GM21786 (cell line): Measurements from ENCODE around the gene TCN1.
A peak's percentile ranks its signal among the peaks of the same experiment; 100 is the strongest.
"Not testable (repeated sequence)": the region's sequence is repeated elsewhere in the genome, so short reads cannot be mapped to it uniquely, and the experiment has no call there.

Experiments used
- ATAC-seq: cut with Tn5 transposase; IDR thresholded peaks from one replicate; pipeline ENCODE4 v1.9.1; 2021; ENCODE audit not compliant: unreplicated experiment

Gene TCN1

DNA sequence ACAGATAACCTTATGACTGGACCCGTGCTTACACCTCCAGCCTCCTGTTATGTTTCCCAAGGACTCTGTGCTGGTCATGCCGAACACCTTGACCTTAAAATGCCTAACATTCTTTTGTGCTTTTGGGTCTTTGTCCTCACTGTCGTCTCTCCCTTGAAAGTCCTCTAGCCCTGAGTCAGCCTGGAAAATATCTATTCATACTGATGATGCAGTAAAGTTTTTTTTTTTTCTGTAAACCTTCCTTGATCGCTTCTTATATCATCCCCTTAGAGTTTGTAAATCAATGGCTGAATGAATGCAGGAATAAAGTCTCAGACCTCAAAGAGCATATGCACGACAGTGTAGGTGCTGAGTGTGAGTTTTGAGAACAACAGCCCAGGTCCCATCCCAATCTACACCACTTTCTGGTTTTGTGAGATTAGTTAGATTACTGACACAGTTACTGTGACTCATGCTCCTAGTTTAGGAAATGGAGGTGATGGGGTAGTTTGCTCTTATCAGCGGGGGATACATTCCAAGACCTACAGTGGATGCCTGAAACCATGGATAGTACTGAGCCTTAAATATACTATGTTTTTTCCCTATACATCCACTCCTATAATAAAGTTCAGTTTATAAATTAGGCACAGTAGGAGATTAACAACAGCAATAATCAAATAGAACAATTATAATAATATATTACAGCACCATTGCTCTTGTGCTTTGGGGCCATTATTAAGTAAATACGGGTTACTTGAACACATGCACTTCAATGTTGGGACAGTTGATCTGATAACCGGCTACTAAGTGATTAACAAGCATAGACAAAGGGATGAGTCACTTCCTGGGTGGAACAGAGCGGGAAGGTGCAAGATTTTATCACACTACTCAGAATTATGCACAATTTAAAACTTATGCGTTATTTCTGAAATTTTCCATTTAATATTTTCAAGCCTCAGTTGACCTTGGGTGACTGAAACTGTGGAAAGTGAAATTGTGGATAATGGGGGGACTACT is 8.6 kb downstream of the TCN1 start:
- no peak for ATAC-seq

DNA sequence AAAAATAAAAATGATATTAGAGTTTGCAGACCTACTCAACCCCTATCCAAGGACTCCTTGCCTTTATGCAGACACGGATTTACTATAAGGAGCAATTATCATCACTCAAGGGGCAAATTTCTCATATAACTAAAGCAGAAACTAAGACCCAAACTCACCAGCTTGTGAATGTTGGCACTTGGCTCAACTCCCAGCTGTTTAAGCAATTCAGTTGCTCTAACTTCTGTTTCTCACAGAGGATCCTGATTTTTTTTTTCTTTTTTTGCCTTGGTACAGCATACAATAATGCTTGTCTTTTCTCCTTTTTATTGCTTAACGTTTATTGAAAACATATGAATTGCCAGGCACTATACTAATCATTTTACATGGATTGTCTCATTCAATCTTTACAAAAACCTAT is 11.4 kb downstream of the TCN1 start:
- ATAC-seq = no peak

DNA sequence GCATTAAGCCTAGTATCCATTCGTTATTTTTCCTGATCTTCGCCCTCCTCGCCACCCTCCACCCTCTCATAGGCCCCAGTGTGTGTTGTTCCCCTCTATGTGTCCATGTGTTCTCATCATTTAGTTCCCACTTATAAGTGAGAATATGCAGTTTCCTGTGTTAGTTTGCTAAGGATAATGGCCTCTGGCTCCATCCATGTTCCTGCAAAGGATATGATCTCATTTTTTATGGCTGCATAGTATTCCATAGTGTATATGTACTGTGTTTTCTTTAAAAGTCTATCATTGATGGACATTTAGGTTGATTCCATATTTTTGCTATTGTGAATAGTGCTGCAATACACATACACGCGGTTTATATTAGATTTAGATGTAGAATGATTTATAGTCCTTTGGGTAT is 14.9 kb downstream of the TCN1 start:
- ATAC-seq = not testable (repeated sequence)

DNA sequence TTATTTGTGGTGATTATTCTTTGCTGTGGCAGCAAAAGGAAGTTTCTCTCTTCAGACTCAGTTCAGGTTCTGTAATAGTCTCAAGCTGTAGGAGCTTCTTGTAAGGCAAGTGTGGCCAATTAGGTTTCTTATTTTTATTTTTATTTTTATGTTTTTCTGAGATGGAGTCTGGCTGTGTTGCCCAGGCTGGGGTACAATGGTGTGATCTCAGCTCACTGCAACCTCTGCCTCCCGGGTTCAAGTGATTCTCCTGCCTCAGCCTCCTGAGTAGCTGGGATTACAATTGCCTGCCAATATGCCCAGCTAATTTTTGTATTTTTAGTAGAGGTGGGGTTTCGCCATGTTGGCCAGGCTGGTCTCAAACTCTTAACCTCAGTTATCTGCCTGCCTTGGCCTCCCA is 16.7 kb downstream of the TCN1 start:
- not testable (repeated sequence) for ATAC-seq

DNA sequence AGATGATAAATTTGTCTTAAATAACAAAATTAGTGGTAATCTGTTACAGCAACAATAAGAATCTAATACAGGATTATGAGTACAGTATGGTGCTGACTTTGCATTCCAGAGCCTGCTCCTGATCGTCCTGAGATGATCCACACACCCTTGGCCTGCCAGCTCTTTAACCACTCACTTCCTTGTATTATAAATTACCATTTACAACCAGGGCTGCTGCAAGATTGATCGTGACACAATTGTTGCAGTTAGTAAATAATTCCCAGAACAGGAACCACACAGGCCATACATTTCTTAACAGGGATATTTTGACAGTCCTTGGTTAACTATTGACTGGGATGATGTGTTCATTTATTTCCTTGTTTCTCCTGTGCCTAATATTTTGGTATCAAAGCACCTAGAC is 17.2 kb downstream of the TCN1 start:
- ATAC-seq = no peak

DNA sequence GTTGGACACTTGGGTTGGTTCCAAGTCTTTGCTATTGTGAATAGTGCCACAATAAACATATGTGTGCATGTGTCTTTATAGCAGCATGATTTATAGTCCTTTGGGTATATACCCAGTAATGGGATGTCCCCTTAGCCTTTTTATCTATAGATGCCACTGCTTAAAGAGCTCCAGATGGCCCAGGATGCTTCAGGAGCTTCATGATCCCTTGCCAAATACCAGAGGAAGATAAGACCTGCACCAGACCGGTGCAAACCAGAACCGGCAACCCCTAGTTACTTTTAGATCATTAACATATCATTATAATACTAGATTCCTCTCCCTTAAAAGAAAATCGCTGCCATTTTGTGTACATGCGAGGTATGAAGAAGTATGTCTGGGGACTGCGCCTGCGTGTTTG is 17.8 kb downstream of the TCN1 start:
- ATAC-seq = not testable (repeated sequence)

DNA sequence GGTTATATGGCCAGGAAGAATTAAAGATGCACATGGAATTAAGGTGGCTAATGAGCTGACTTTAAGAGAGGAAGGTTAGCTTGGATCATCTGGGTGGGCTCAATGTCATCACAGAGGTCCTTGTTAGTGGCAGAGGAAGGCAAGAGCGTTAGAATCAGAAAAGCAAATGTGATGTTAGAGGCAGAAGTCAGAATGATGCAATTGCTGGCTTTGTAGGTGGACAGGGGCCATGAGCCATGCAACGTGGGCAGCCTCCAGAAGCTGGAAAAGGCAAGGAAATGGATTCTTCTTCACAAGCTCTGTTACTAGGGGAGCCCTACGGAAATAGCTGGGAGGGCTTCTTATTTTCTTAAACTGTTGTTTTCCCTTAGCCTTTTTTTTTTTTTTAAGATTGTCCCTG is 18.7 kb downstream of the TCN1 start:
- ATAC-seq = no peak

DNA sequence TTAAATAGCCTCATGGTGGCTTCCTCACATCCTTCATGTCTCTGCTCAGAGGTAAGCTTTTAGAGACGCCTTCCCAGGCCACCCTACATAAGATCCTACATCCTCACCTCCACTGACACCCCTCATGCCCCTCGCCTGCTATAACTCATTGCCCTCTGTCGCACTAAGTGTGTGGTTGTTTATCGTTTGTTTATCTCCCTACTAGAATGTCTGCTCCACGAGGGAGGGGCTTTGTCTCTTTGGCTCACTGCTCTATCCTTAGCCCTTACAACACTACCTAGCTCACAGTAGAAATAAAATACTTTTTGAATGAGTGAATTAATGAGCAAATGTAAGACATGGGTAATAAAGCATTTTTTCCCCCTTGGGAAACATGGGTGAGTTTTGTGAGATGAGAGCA is 19.7 kb downstream of the TCN1 start:
- no peak for ATAC-seq

DNA sequence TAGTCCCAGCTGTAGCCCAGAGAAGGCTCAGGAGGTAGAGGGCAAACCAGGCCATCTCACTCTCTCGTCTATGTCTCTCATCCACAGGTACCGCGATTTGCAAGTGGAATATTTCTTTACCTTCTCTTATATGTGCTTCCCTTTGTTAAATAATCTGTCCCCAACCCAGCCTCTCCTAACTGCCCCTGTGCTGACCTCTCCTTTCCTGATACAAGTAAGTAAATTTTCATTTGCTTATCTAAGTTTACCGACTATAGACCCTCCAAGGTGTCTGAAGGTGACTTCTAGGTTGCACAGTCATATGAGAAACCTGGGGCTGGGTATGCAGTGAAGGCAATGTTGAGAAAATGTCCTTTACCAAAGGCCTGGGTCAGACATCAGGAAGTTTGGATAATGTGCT is 20.9 kb downstream of the TCN1 start, which contains the start of gene CBLIF:
Gene CBLIF, minus strand, starts transcription at position 101 of the 400 bp plus-strand sequence. Its CDS starts 46 bp downstream, at position 55.
- ATAC-seq = no peak

DNA sequence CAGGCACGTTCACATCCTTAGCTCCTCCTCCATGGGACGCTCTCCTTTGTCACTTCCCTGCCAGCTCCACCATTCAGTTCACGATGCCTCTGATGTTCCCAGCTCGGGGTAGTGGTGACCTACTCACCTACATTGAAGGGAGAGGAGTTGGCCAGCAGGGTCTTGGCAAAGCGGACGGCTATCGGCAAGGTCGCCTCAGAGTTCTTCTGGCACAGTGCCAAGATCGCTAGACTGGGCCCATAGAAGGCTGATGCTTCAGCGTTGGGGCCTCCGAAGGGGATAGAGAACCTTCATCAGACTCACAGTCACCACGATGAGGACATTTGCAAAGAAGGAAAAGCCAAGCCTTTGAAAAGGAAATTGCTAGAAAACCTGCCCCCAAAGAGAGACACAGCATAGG is 24.0 kb downstream of the TCN1 start:
- ATAC-seq = no peak

DNA sequence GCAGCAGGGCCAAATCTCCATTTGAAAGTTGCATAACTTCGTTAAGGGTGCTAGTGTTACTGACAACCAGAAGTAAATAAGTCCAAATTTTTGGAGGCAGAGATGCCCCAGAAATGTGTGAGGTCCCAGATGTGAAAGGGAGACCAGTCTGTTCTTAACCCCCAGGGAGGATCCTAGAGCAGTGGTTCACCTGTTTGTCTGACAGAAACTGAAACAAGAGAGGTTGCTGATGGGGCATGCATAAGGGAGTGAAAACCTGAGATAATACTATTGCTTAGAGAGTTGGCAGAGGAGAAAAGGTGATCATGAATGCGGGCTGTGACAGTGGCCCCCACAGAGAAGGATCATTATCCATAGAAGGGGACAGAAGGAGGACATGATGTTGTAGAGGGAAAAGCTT is 24.8 kb downstream of the TCN1 start:
- ATAC-seq = no peak

DNA sequence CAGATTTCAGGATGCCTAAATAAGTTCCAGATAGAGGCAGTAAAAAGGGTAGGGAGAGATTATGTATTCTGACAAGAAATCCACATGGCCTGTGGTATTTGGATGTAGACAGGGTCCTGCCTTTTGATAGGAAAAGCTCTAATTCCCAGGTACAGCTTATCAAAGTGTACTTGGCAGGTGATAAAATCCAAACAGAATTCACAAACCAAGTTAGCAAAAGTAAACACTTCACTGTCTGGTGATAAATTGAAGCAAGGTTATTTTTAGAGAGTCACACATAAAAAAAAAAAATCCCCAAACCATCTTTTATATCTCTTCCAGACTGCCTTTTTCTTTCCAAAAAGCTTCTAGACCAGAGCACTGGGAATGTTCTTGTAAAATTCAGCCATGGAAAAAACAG is 26.7 kb downstream of the TCN1 start:
- no peak for ATAC-seq

DNA sequence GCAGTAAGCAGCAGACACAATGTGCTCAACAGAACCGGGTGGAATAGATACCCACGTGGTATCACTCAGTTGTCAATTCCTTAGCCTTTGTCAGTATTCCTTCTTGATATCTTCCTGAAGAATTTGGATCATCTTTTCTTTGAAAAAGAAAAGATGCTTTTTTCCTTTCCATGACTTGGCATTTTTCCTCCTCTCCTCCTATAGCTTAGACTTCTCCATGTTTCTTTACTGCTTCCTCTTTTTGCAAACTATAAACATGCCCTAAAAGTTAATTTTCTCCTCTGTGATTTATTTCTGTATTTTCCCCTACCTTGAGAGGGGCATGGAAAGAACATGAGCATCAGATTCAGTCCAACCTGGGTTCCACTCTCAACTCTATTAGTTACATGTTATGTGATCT is 32.7 kb downstream of the TCN1 start:
- no peak for ATAC-seq

DNA sequence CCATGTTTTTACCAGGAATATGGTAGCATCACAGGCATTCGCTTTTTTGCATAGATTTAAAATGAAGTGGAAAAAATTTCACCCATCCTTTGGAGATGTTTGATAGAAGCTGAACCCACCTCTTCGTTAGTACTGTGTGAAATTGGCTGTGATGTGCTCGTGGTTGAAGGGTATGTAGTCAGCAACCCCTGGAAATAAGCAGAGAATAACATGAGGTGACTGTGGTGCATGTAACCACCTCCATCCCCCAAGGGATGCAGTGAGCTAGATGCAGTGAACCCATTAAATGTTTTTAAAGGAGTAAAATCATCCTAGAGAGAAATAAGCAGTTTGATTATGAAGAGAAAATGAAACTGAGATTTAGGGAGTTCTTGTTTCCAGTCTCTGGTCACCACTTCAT is 36.9 kb downstream of the TCN1 start:
- no peak for ATAC-seq

DNA sequence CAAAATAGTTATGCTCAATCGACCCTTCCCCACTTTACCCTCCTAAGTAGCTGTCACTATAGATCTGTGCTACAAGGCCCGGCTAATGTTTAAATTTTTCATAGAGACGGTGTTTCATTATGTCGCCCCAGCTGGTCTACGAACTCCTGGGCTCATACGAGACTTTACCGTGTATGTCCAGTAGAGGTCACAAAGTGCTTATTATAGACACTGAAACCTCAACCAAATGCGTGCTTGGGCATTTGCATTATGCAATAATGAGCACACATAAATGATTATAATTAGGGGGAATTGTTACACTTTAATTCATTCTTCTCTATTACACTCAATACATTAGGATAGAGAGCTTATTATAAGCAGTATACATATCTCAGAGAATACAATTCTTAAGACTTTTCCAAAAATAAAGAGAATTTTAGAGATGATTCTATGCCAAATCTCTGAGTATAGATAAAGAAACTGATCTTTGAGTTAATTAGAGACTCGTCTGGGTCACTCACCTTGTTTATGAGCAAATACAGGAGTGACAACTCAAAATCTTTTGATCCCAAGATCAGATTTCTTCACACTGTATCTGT is 43.2 kb downstream of the TCN1 start:
- peak; percentile 87 for ATAC-seq

DNA sequence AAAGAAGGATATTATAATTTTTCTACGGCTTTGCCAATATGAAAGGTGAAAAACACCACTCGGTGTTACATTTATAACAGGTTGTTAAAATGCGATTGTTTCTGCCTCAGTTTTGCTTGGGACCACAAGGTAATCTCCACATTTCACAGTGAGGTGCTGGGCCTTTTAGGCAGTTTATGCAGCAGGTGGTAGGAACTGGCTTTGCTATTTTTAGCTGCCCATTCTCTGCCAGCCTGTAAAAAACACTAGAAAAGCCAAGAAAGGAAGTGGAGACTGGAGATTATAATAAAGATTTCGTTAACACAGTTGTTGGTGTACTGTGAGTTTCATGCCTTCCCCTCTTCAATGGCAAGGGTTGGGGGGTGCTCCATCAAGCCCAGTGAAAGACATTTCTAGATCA is 47.7 kb downstream of the TCN1 start:
- ATAC-seq = no peak

DNA sequence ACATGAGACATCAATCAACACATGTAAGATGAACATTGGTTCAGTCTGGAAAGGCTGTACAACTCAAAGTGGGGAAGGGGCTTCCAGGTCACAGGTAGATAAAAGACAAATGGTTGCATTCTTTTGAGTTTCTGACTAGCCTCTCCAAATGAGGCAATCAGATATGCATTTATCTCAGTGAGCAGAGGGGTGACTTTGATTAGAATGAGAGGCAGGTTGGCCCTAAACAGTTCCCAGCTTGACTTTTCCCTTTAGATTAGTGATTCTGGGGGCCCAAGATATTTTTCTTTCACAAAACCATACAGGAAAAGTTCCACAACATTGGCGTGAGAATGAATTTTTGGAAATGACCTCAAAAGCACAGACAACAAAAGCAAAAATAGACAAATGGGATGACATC is 49.9 kb downstream of the TCN1 start:
- ATAC-seq = not testable (repeated sequence)

DNA sequence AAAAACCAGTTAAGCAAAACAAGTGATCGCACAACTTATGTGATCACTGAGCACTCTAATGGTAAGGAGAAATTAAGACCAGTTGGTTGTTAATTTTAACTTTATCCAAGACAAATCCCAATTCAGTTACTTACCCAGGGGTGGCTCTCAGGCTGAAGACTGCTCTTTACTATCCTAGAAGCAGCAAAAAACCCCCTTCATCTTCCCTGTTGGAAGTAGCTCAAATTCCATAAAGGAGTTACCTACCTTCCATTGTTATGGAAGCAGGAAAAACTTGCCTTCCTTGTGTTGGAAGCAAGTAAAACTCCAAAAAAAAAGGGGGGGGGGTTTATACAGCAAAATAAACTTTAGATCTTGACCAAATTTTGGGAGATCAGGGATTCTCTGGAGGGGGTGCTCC is 50.5 kb downstream of the TCN1 start:
- ATAC-seq = no peak

DNA sequence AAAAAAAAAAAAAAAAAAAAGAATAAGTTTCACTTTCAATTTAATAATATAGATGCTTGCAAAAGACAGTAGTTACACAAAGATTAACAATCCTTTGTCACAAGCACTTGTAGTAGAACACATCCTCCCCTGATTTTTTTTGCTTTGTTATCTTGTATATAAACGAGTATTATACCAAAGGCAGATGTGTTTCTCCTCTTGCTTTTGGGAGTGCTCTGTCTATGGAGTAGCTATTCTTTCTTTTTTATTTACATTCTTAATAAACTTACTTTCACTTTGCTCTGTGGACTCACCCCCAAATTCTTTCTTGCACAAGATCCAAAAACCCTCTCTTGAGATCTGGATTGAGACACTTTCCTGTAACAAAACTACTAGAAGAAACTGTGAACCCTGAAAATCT is 52.3 kb downstream of the TCN1 start:
- no peak for ATAC-seq

DNA sequence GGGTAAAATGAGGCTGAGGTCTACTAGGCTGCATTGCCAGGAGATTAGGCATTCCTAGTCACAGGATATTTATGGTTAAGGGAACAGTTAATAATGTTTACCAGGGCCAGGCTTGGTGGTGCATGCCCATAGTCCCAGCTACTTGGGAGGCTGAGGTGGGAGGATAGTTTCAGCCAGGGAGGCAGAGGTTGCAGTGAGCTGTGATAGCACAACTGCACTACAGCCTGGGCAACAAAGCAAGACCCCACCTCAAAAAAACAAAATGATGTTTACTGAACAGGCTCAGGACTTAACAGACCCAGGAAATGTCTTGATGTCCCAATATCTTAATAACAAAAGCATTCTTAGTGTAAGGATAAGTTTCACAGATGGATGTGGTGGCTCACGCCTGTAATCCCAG is 52.9 kb downstream of the TCN1 start:
- ATAC-seq = no peak

DNA sequence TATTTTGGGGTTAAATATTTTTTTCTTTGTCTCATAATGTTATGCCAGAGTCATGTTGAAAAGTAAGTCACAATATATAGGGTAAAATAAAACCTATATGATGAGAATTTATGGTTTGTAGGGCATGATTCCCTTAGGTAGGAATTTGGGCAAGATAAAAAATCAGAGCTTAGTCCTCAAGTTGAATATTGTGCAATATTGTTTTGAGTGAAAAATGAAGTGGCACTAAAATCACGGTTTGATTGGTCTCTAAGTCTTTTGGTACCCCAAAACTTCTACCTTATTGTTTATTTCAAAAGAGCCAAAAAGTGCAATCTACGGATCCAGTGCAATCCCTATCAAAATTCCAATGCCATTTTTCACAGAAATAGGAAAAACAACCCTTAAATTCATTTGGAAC is 54.1 kb downstream of the TCN1 start:
- ATAC-seq = no peak

DNA sequence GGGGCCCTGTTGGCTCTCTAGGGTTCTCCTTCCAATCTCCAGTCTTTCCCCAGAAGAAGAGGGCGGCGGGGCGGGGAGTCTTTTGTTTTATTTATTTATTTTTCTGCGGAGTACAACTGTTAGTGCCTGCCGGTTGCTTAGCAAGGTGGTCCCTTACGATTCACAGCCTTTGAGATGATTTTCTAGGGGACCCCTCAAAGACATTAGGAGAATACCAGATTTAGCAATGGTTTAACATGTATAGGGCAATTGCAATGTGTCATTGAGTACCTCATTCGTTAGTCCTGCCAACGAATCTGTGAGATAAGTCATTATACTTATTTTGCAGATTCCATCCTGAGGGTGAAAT is 55.4 kb downstream of the TCN1 start:
- ATAC-seq = no peak
